K562 (cell line): Measurements from ENCODE around the gene ABHD14A. TPM values are rescaled to one million over a fixed set of nuclear protein-coding genes. Genes with fewer than 3 reads are reported as not detected.
A peak's percentile ranks its signal among the peaks of the same experiment; 100 is the strongest.

Experiments used
- ATAC-seq: fragments of 200-7000 bp; cut with Tn5 transposase; 3 replicates; pipeline ENCODE4 v1.9.1; 2020; ENCODE audit warnings: moderate library complexity
- BruUV-seq: library from RNA; stranded (reverse); fragments of 400-500 nt; replicated peaks from 2 replicates; lab custom pipeline; 2021; lab: Mats Ljungman, UMichigan
- CTCF ChIA-PET: fragments of 300-600 bp; formaldehyde crosslinking; extraction: SDS; loops from one replicate; lab custom pipeline; 2021; ENCODE audit warnings: low intra/inter-chr PET ratio; lab: Yijun Ruan, JAX
- POLR2A ChIA-PET: fragments of 300-600, 350-650 bp; sonication (Branson Sonifier 250); formaldehyde crosslinking; extraction: SDS; loops from one replicate; lab custom pipeline; 2021; ENCODE audit warnings: antibody characterized with exemption, inconsistent platforms; lab: Yijun Ruan, JAX
- DNase-seq, 4 experiments: peaks; one replicate each; pipeline versions ENCODE4 v3.0.0 to v3.0.0-alpha.2; 2011 to 2018; ENCODE audit warnings: low spot score in 3 of 4, mixed read lengths in 3 of 4; ENCODE audit errors: extremely low read depth in 1 of 4
- FAIRE-seq: peaks from 2 replicates; lab custom pipeline; 2011; peaks lifted over from hg19 to GRCh38; lab: Jason Lieb, UNC
- H2AFZ ChIP-seq: 2 replicates; pipeline ENCODE4 v1.6.0; 2011; ENCODE audit warnings: low read depth, low read length, control low read depth, inconsistent platforms
- H3K27ac ChIP-seq: fragments of 200-600 bp; 3 replicates; pipeline ENCODE4 v1.8.0; 2011; ENCODE audit warnings: low read depth, mild to moderate bottlenecking, control low read depth, inconsistent platforms, low read length, moderate library complexity, mixed read lengths; ENCODE audit errors: extremely low read depth
- H3K27me3 ChIP-seq, 2 experiments: fragments of 300-600 bp in 1 of 2; 2 replicates in 1 of 2; 3 replicates in 1 of 2; pipeline versions ENCODE4 v1.6.0 to v1.8.0; 2011; ENCODE audit warnings: inconsistent platforms in 2 of 2, low read length in 2 of 2, mild to moderate bottlenecking in 1 of 2, mixed read lengths in 1 of 2, moderate library complexity in 1 of 2; ENCODE audit not compliant: control insufficient read depth in 2 of 2, insufficient read depth in 2 of 2
- H3K36me3 ChIP-seq: fragments of 300-600 bp; 3 replicates; pipeline ENCODE4 v1.8.0; 2011; ENCODE audit warnings: mild to moderate bottlenecking, low read length, inconsistent platforms; ENCODE audit not compliant: control insufficient read depth, insufficient read depth
- H3K4me1 ChIP-seq, 2 experiments: fragments of 200-600 bp in 1 of 2; replicated peaks in 1 of 2; 2 replicates in 1 of 2; 3 replicates in 1 of 2; pipeline versions ENCODE4 v1.5.1 to v1.8.0; 2011; ENCODE audit warnings: inconsistent platforms in 2 of 2, low read length in 2 of 2, mild to moderate bottlenecking in 1 of 2, mixed read lengths in 1 of 2, moderate library complexity in 1 of 2; ENCODE audit not compliant: control insufficient read depth in 2 of 2, insufficient read depth in 2 of 2
- H3K4me2 ChIP-seq: 2 replicates; pipeline ENCODE4 v1.6.1; 2011; ENCODE audit warnings: low read length, control low read depth, inconsistent platforms, mixed read lengths; ENCODE audit not compliant: insufficient read depth
- H3K4me3 ChIP-seq: fragments of 200-600 bp; sonication (generic), shearing (Covaris generic); 2 replicates; pipeline ENCODE4 v1.5.1; 2016; ENCODE audit warnings: control low read depth, inconsistent platforms
- H3K79me2 ChIP-seq: fragments of 200-600 bp; 3 replicates; pipeline ENCODE4 v1.8.0; 2011; ENCODE audit warnings: low read length, inconsistent platforms; ENCODE audit not compliant: control insufficient read depth, insufficient read depth
- H3K9ac ChIP-seq, 2 experiments: 2 replicates each; pipeline versions ENCODE4 v1.6.0 to v1.6.1; 2011; ENCODE audit warnings: low read depth in 2 of 2, low read length in 2 of 2, control low read depth in 1 of 2, inconsistent platforms in 1 of 2, mild to moderate bottlenecking in 1 of 2, mixed read lengths in 1 of 2; ENCODE audit not compliant: insufficient read depth in 1 of 2
- H3K9me1 ChIP-seq: one replicate; pipeline ENCODE4 v1.6.0; 2011; ENCODE audit warnings: inconsistent platforms, mild to moderate bottlenecking, low read length, moderate library complexity; ENCODE audit not compliant: control insufficient read depth, insufficient read depth
- H3K9me3 ChIP-seq: replicated peaks from 2 replicates; pipeline ENCODE4 v1.5.1; 2011; ENCODE audit warnings: low read depth, low read length, inconsistent platforms; ENCODE audit not compliant: control insufficient read depth, insufficient read depth
- H4K20me1 ChIP-seq: replicated peaks from 2 replicates; pipeline ENCODE4 v1.6.1; 2011; ENCODE audit warnings: low read length, inconsistent platforms, mixed read lengths; ENCODE audit not compliant: control insufficient read depth, insufficient read depth
- SPI1 ChIP-seq: IDR thresholded peaks from 2 replicates; pipeline ENCODE4 v1.6.1; 2011; ENCODE audit warnings: low read depth, low read length, control low read depth, borderline replicate concordance
- ZBTB17 ChIP-seq: fragments of 450-650 bp; formaldehyde crosslinking; IDR thresholded peaks from 2 replicates; pipeline ENCODE4 v1.4.0; 2020; ENCODE audit warnings: mild to moderate bottlenecking
- WGBS: fragments of 100-300 bp; shearing (Covaris generic); methylation state at CpG from one replicate; pipeline ENCODE4 v1.1.6; 2016; ENCODE audit warnings: low coverage, mixed read lengths; ENCODE audit not compliant: insufficient coverage; ENCODE audit errors: missing lambda C conversion rate; 5-methylcytosine and 5-hydroxymethylcytosine counted together
- in situ Hi-C: fragments of 300-500 bp; cut with MboI; formaldehyde crosslinking; loops from 4 replicates; pipeline ENCODE4 v1.15.0; 2018; ENCODE audit warnings: inconsistent platforms, mixed read lengths
- intact Hi-C: fragments of 100-400 bp; cut with micrococcal nuclease; formaldehyde crosslinking; loops from 2 replicates; pipeline ENCODE4 v1.14.2; 2022
- polyA plus RNA-seq, 8 experiments: library from polyadenylated mRNA; depleted of rRNA in 4 of 8; stranded (reverse) in 5 of 8; unstranded in 3 of 8; fragments of >200 nt; fragmentation: Nextera tagmentation in 2 of 8; fragmentation: Illumina TruSeq in 1 of 8; extraction: Ambion mirVana in 2 of 8; extraction: Trizol in 1 of 8; gene quantifications; 2 replicates each; pipeline versions ENCODE4 v1.2.1 to v1.2.3, GENCODE V29; 2011 to 2014; ENCODE audit warnings: inconsistent platforms in 1 of 8, missing spikeins in 1 of 8
- total RNA-seq, 7 experiments: library from RNA; depleted of rRNA in 6 of 7; stranded (reverse); fragments of >200 nt in 6 of 7; fragmentation: Illumina TruSeq in 2 of 7; extraction: Trizol in 2 of 7; gene quantifications; 2 replicates each; pipeline versions ENCODE4 v1.2.1 to v1.2.3, GENCODE V29; 2011 to 2021; ENCODE audit warnings: low replicate concordance in 1 of 7
- TF ChIP-seq, protein P1 (sequence below): fragments of 250-450 bp; sonication (Bioruptor Pico); IDR thresholded peaks from 2 replicates; pipeline ENCODE4 v1.9.0; 2021; ENCODE audit warnings: mild to moderate bottlenecking, inconsistent platforms

Gene ABHD14A
- total and polyA plus RNA-seq, 9 of the 15 experiments (the other 6 are each of a cell fraction or from before 2014, with no cell fraction given), result 0.90 to 10.5 (median 8.3) TPM

- in situ Hi-C loops, result no loop called here
- H3K4me2 ChIP-seq, result peak overlapping the region; percentile 83
- no peak for FAIRE-seq
- TF ChIP-seq ZBTB17 (CRISPR knock-in tag) (no peak), SPI1 (no peak)
- TF ChIP-seq, protein P1, sequence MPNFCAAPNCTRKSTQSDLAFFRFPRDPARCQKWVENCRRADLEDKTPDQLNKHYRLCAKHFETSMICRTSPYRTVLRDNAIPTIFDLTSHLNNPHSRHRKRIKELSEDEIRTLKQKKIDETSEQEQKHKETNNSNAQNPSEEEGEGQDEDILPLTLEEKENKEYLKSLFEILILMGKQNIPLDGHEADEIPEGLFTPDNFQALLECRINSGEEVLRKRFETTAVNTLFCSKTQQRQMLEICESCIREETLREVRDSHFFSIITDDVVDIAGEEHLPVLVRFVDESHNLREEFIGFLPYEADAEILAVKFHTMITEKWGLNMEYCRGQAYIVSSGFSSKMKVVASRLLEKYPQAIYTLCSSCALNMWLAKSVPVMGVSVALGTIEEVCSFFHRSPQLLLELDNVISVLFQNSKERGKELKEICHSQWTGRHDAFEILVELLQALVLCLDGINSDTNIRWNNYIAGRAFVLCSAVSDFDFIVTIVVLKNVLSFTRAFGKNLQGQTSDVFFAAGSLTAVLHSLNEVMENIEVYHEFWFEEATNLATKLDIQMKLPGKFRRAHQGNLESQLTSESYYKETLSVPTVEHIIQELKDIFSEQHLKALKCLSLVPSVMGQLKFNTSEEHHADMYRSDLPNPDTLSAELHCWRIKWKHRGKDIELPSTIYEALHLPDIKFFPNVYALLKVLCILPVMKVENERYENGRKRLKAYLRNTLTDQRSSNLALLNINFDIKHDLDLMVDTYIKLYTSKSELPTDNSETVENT (CRISPR knock-in tag), result no peak
- TF ChIP-seq, all 486 proteins: peak for 0
- POLR2A ChIA-PET, result interaction anchor here (0.6 to 0.9 kb wide), 5 partner anchors 10 to 420 kb away, joined by 3 to 6 read pairs (median 4); no protein-coding TSS in a partner anchor
- intact Hi-C loops, result loop anchor here (5.0 kb wide), 1 partner anchor 201 kb away; no protein-coding TSS in a partner anchor
- H3K27ac ChIP-seq, result peak overlapping the region; percentile 61
- peaks cover 5% of the 10 kb centered on the region for H3K9me1 ChIP-seq
- DNase-seq, result no peak
- H4K20me1 ChIP-seq, result no peaks in the 10 kb centered on the region
- no peaks in the 10 kb centered on the region for H3K9me3 ChIP-seq
- H3K4me1 ChIP-seq, result peaks cover 19 to 33% of the 10 kb centered on the region in 2 experiments; a peak in 4 of 5 replicates
- no peaks in the 10 kb centered on the region for H3K27me3 ChIP-seq
- H3K4me3 ChIP-seq, result peak overlapping the region; percentile 90
- TSS peak; percentile 64 for BruUV-seq
- peaks cover 47% of the 10 kb centered on the region; the same call in 2 of the 3 replicates for H3K36me3 ChIP-seq
- H3K79me2 ChIP-seq, result peaks cover 35% of the 10 kb centered on the region
- peak overlapping the region; percentile 78 to 92 for H3K9ac ChIP-seq
- 5% methylated on average over 11 of the region's 13 CpGs for WGBS
- ATAC-seq, result no peak
- CTCF ChIA-PET, result no interaction called here
- H2AFZ ChIP-seq, result no peak overlapping the region
Observed at GRCh38 chr3:51940648-51941462, 34.0 kb upstream of the ABHD14A start.
